ENCODE measurements around the gene OPN1SW.

Gene OPN1SW

GRCh38 chr7:128785738-128786137 lies 10.1 kb upstream of the OPN1SW start:
- Histone ChIP-seq H4K5ac (ENCODE audit: low read length) (no peak overlapping the region), H2BK5ac (ENCODE audit: low read length) (no peak overlapping the region), H3K23ac (ENCODE audit: low read length) (no peak overlapping the region), H3K27ac (ENCODE audit: low read depth, low read length) (no peak overlapping the region), H3K36me3 (ENCODE audit: control insufficient read depth, insufficient read depth, low read length) (no peaks in the 10 kb centered on the region), H3K27me3 (ENCODE audit: insufficient read depth, low read length, poor library complexity) (no peaks in the 10 kb centered on the region), H2BK15ac (replicated peaks; ENCODE audit: low read depth) (no peak overlapping the region), H3K9ac (ENCODE audit: low read length) (no peak overlapping the region), H3K79me2 (ENCODE audit: control insufficient read depth, insufficient read depth, low read length) (no peaks in the 10 kb centered on the region), H3K4me2 (ENCODE audit: low read length) (no peak overlapping the region), H3K4me3 (ENCODE audit: low read length) (no peak overlapping the region), H3K56ac (ENCODE audit: low read length) (no peak overlapping the region), H3K4ac (ENCODE audit: low read depth, low read length) (no peak overlapping the region), H3K18ac (ENCODE audit: low read length) (no peak overlapping the region), H4K8ac (ENCODE audit: low read depth, low read length) (no peak overlapping the region), H3K4me1 (ENCODE audit: control insufficient read depth, low read depth, low read length) (no peaks in the 10 kb centered on the region), H3K79me1 (ENCODE audit: low read length) (no peaks in the 10 kb centered on the region), H2BK120ac (ENCODE audit: low read depth, low read length) (no peak overlapping the region), H2AK5ac (ENCODE audit: low read length) (no peak overlapping the region)
- WGBS (ENCODE audit: extremely low coverage, insufficient coverage, low lambda C conversion rate), result no CpG with 5 or more reads among the region's 3 CpGs
- no peak for DNase-seq

DNA sequence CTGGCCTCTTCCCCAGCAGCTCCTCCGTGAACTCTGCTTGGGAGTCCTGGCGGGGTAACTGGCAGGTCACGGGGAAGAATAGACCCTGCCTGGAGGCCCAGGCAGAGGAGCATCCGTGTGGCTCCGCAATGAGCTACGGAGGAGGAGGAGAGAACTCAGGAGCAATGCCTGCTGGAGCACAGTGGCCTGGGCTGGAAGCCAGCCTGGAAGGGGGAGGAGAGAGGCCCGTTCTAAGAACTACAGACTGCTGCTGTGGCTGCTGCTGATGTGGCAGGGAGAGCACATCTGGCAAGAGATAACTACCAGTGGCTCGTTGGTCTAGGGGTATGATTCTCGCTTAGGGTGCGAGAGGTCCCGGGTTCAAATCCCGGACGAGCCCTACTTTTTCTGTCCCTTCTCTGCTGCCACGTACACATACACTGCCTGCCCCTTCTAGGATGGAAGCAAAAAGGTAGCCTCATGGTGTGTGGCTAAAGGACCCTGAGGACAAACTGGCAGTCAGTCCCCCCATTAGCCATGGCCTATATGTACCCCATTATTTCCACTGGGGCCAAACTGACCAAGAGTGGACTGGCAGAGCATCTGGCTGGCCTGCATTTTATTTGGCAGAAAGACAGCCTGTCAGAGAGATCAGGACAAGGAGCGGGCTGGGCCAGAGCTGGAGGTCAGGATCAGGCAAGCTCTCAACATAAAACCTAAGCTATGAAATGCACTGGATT lies 7.7 kb upstream of the OPN1SW start:
- Histone ChIP-seq H3K36me3 (ENCODE audit: control insufficient read depth, insufficient read depth, low read length) (no peaks in the 10 kb centered on the region), H2BK15ac (replicated peaks; ENCODE audit: low read depth) (no peak overlapping the region), H3K4me2 (ENCODE audit: low read length) (peak overlapping the region; percentile 31), H4K8ac (ENCODE audit: low read depth, low read length) (no peak overlapping the region), H3K4ac (ENCODE audit: low read depth, low read length) (no peak overlapping the region), H3K23ac (ENCODE audit: low read length) (no peak overlapping the region), H3K18ac (ENCODE audit: low read length) (no peak overlapping the region), H3K27me3 (ENCODE audit: insufficient read depth, low read length, poor library complexity) (no peaks in the 10 kb centered on the region), H2BK120ac (ENCODE audit: low read depth, low read length) (no peak overlapping the region), H3K4me1 (ENCODE audit: control insufficient read depth, low read depth, low read length) (no peaks in the 10 kb centered on the region), H3K9ac (ENCODE audit: low read length) (peak overlapping the region; percentile 14), H3K27ac (ENCODE audit: low read depth, low read length) (no peak overlapping the region), H2AK5ac (ENCODE audit: low read length) (no peak overlapping the region), H4K5ac (ENCODE audit: low read length) (no peak overlapping the region), H2BK5ac (ENCODE audit: low read length) (no peak overlapping the region), H3K56ac (ENCODE audit: low read length) (peak overlapping the region; percentile 31), H3K79me2 (ENCODE audit: control insufficient read depth, insufficient read depth, low read length) (no peaks in the 10 kb centered on the region), H3K79me1 (ENCODE audit: low read length) (no peaks in the 10 kb centered on the region), H3K4me3 (ENCODE audit: low read length) (no peak overlapping the region)
- no CpG with 5 or more reads among the region's 15 CpGs for WGBS (ENCODE audit: extremely low coverage, insufficient coverage, low lambda C conversion rate)
- peak; percentile 97 for DNase-seq

DNA sequence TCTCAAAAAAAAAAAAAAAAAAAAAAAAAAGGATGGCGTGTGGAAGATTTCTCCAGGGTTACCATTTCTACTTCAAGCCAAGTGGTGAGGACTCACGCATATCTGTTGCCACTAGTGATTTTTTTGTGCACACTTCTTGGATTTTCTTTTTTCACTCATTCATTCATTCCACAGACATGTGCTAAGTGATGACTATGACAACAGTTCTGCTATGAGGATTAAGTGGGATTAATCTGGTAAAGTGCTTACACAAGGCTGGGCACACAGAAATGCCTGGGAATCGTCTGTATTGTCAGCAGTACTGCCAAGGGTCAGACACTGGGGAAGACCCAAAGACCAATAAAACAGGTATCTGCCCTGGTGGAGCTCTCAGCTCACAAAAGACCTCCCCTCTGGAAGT lies 6.3 kb upstream of the OPN1SW start:
- no peaks in the 10 kb centered on the region for H3K27me3 ChIP-seq (ENCODE audit: insufficient read depth, low read length, poor library complexity)
- no peak overlapping the region for H4K8ac ChIP-seq (ENCODE audit: low read depth, low read length)
- H3K36me3 ChIP-seq (ENCODE audit: control insufficient read depth, insufficient read depth, low read length), result no peaks in the 10 kb centered on the region
- no peak overlapping the region for H3K18ac ChIP-seq (ENCODE audit: low read length)
- H3K23ac ChIP-seq (ENCODE audit: low read length), result no peak overlapping the region
- no peak overlapping the region for H2BK15ac ChIP-seq (replicated peaks; ENCODE audit: low read depth)
- H3K79me2 ChIP-seq (ENCODE audit: control insufficient read depth, insufficient read depth, low read length), result no peaks in the 10 kb centered on the region
- H3K56ac ChIP-seq (ENCODE audit: low read length), result no peak overlapping the region
- no peak overlapping the region for H3K9ac ChIP-seq (ENCODE audit: low read length)
- no peak overlapping the region for H3K4me2 ChIP-seq (ENCODE audit: low read length)
- no peak for DNase-seq
- H2BK5ac ChIP-seq (ENCODE audit: low read length), result no peak overlapping the region
- no peak overlapping the region for H3K27ac ChIP-seq (ENCODE audit: low read depth, low read length)
- no peak overlapping the region for H3K4me3 ChIP-seq (ENCODE audit: low read length)
- no peak overlapping the region for H3K4ac ChIP-seq (ENCODE audit: low read depth, low read length)
- H3K4me1 ChIP-seq (ENCODE audit: control insufficient read depth, low read depth, low read length), result no peaks in the 10 kb centered on the region
- H3K79me1 ChIP-seq (ENCODE audit: low read length), result no peaks in the 10 kb centered on the region
- H4K5ac ChIP-seq (ENCODE audit: low read length), result no peak overlapping the region
- H2BK120ac ChIP-seq (ENCODE audit: low read depth, low read length), result no peak overlapping the region
- H2AK5ac ChIP-seq (ENCODE audit: low read length), result no peak overlapping the region
- no CpG with 5 or more reads among the region's 3 CpGs for WGBS (ENCODE audit: extremely low coverage, insufficient coverage, low lambda C conversion rate)

GRCh38 chr7:128781126-128781525 lies 5.5 kb upstream of the OPN1SW start:
- H2BK120ac ChIP-seq (ENCODE audit: low read depth, low read length), result no peak overlapping the region
- H3K56ac ChIP-seq (ENCODE audit: low read length), result no peak overlapping the region
- H3K4ac ChIP-seq (ENCODE audit: low read depth, low read length), result no peak overlapping the region
- H3K27ac ChIP-seq (ENCODE audit: low read depth, low read length), result no peak overlapping the region
- no CpG with 5 or more reads among the region's 5 CpGs for WGBS (ENCODE audit: extremely low coverage, insufficient coverage, low lambda C conversion rate)
- H3K9ac ChIP-seq (ENCODE audit: low read length), result no peak overlapping the region
- no peak overlapping the region for H4K5ac ChIP-seq (ENCODE audit: low read length)
- no peak overlapping the region for H2AK5ac ChIP-seq (ENCODE audit: low read length)
- no peaks in the 10 kb centered on the region for H3K4me1 ChIP-seq (ENCODE audit: control insufficient read depth, low read depth, low read length)
- H3K27me3 ChIP-seq (ENCODE audit: insufficient read depth, low read length, poor library complexity), result no peaks in the 10 kb centered on the region
- H3K79me1 ChIP-seq (ENCODE audit: low read length), result no peaks in the 10 kb centered on the region
- H3K79me2 ChIP-seq (ENCODE audit: control insufficient read depth, insufficient read depth, low read length), result no peaks in the 10 kb centered on the region
- H2BK5ac ChIP-seq (ENCODE audit: low read length), result no peak overlapping the region
- peak; percentile 23 for DNase-seq
- H2BK15ac ChIP-seq (replicated peaks; ENCODE audit: low read depth), result no peak overlapping the region
- no peak overlapping the region for H3K4me2 ChIP-seq (ENCODE audit: low read length)
- H4K8ac ChIP-seq (ENCODE audit: low read depth, low read length), result no peak overlapping the region
- no peaks in the 10 kb centered on the region for H3K36me3 ChIP-seq (ENCODE audit: control insufficient read depth, insufficient read depth, low read length)
- no peak overlapping the region for H3K23ac ChIP-seq (ENCODE audit: low read length)
- H3K18ac ChIP-seq (ENCODE audit: low read length), result no peak overlapping the region
- no peak overlapping the region for H3K4me3 ChIP-seq (ENCODE audit: low read length)

GRCh38 chr7:128778946-128779345 lies 3.4 kb upstream of the OPN1SW start:
- no peaks in the 10 kb centered on the region for H3K27me3 ChIP-seq (ENCODE audit: insufficient read depth, low read length, poor library complexity)
- H3K18ac ChIP-seq (ENCODE audit: low read length), result no peak overlapping the region
- no peak overlapping the region for H3K9ac ChIP-seq (ENCODE audit: low read length)
- H3K4me3 ChIP-seq (ENCODE audit: low read length), result no peak overlapping the region
- no peak overlapping the region for H2BK5ac ChIP-seq (ENCODE audit: low read length)
- H3K56ac ChIP-seq (ENCODE audit: low read length), result no peak overlapping the region
- H3K79me1 ChIP-seq (ENCODE audit: low read length), result no peaks in the 10 kb centered on the region
- H2BK15ac ChIP-seq (replicated peaks; ENCODE audit: low read depth), result no peak overlapping the region
- H4K5ac ChIP-seq (ENCODE audit: low read length), result no peak overlapping the region
- DNase-seq, result no peak
- no peak overlapping the region for H3K27ac ChIP-seq (ENCODE audit: low read depth, low read length)
- no peaks in the 10 kb centered on the region for H3K4me1 ChIP-seq (ENCODE audit: control insufficient read depth, low read depth, low read length)
- no peak overlapping the region for H2BK120ac ChIP-seq (ENCODE audit: low read depth, low read length)
- no peak overlapping the region for H4K8ac ChIP-seq (ENCODE audit: low read depth, low read length)
- no CpG with 5 or more reads among the region's 5 CpGs for WGBS (ENCODE audit: extremely low coverage, insufficient coverage, low lambda C conversion rate)
- no peak overlapping the region for H3K4me2 ChIP-seq (ENCODE audit: low read length)
- H3K79me2 ChIP-seq (ENCODE audit: control insufficient read depth, insufficient read depth, low read length), result no peaks in the 10 kb centered on the region
- H3K36me3 ChIP-seq (ENCODE audit: control insufficient read depth, insufficient read depth, low read length), result no peaks in the 10 kb centered on the region
- H3K4ac ChIP-seq (ENCODE audit: low read depth, low read length), result no peak overlapping the region
- H3K23ac ChIP-seq (ENCODE audit: low read length), result no peak overlapping the region
- no peak overlapping the region for H2AK5ac ChIP-seq (ENCODE audit: low read length)

All from mesendoderm (in vitro differentiated cells).